CD4-positive, CD25-positive, alpha-beta regulatory T cell (primary cell): ENCODE data around the gene SKIC3. TPM values are rescaled to one million over a fixed set of nuclear protein-coding genes. Genes with fewer than 3 reads are reported as not detected.

Experiments used
- ATAC-seq, 2 donors: fragments of 150-1000 bp; cut with Tn5 transposase; one replicate each; pipeline ENCODE4 v1.10.0; 2021; ENCODE audit warnings: low read depth in 2 of 2, moderate number of reproducible peaks in 2 of 2, moderate library complexity in 1 of 2
- DNase-seq, 3 donors: peaks; one replicate each; pipeline versions ENCODE4 v3.0.0 to v3.0.0-alpha.2; 2012 to 2022; ENCODE audit warnings: mixed read lengths in 1 of 3
- H3K27ac ChIP-seq: one replicate; pipeline ENCODE4 v1.7.0; 2013; ENCODE audit warnings: mild to moderate bottlenecking, low read length; ENCODE audit not compliant: insufficient read depth, poor library complexity, severe bottlenecking
- H3K27me3 ChIP-seq: one replicate; pipeline ENCODE4 v1.7.0; 2013; ENCODE audit warnings: low read length; ENCODE audit not compliant: control insufficient read depth, insufficient read depth
- H3K36me3 ChIP-seq: one replicate; pipeline ENCODE4 v1.7.0; 2013; ENCODE audit warnings: mild to moderate bottlenecking, low read length, moderate library complexity; ENCODE audit not compliant: control insufficient read depth, insufficient read depth
- H3K4me1 ChIP-seq: 2 replicates; pipeline ENCODE4 v1.7.0; 2013; ENCODE audit warnings: mild to moderate bottlenecking, low read length; ENCODE audit not compliant: insufficient read depth, control insufficient read depth, poor library complexity, severe bottlenecking
- H3K4me3 ChIP-seq: one replicate; pipeline ENCODE4 v1.7.0; 2013; ENCODE audit warnings: low read depth, mild to moderate bottlenecking, low read length, moderate library complexity
- H3K9me3 ChIP-seq, 2 experiments: 1 replicate in 1 of 2; 2 replicates in 1 of 2; pipeline ENCODE4 v1.7.0; 2013; ENCODE audit warnings: low read length in 2 of 2, mild to moderate bottlenecking in 1 of 2, moderate library complexity in 1 of 2; ENCODE audit not compliant: control insufficient read depth in 2 of 2
- H3K27ac Mint-ChIP-seq, 3 donors: one replicate each; pipeline ENCODE4 v1.8.0; 2020 to 2022; ENCODE audit warnings: mild to moderate bottlenecking in 3 of 3, mixed read lengths in 3 of 3, moderate library complexity in 2 of 3
- H3K27me3 Mint-ChIP-seq: one replicate; pipeline ENCODE4 v1.8.0; 2022; ENCODE audit warnings: mild to moderate bottlenecking, mixed read lengths
- H3K36me3 Mint-ChIP-seq: one replicate; pipeline ENCODE4 v1.8.0; 2020; ENCODE audit warnings: mixed read lengths
- H3K4me1 Mint-ChIP-seq, 4 donors: one replicate each; pipeline ENCODE4 v1.8.0; 2020 to 2022; ENCODE audit warnings: mixed read lengths in 4 of 4, mild to moderate bottlenecking in 1 of 4
- H3K4me3 Mint-ChIP-seq, 4 donors: one replicate each; pipeline ENCODE4 v1.8.0; 2020 to 2022; ENCODE audit warnings: mild to moderate bottlenecking in 4 of 4, mixed read lengths in 4 of 4, moderate library complexity in 3 of 4
- H3K9me3 Mint-ChIP-seq, 7 donors: one replicate each; pipeline ENCODE4 v1.8.0; 2020 to 2022; ENCODE audit warnings: mixed read lengths in 7 of 7, mild to moderate bottlenecking in 3 of 7, moderate library complexity in 2 of 7
- polyA plus RNA-seq, 4 donors: library from polyadenylated mRNA; unstranded; fragments of 300-500 nt; fragmentation: Illumina TruSeq; gene quantifications; one replicate each; pipeline ENCODE4 v1.2.3, GENCODE V29; 2021
- total RNA-seq: library from RNA; stranded (reverse); gene quantifications from one replicate; pipeline ENCODE4 v1.2.3, GENCODE V29; 2022

The SKIC3 gene
- total and polyA plus RNA-seq, 5 donors from 2014 or later = 30.0 to 67.1 (median 35.1) TPM

DNA sequence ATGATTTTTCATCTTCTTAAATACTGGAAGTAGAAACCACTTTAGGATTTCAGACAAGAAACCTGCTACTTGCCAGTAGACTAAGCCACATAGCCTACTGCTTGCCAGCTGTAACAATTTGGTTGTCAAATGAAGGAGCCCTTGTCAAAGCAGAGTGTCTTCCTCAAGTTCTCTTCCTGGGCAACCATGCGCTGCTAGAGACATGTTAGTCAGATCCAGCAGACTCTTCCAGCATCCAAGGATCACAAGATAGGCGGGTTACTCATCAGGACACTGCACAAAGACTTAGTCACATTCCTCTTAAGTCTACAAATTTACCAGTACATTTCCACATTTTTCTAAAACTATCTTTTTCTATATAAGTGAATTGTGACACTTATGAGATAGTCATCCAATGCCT is 24.4 kb downstream of the SKIC3 start:
- H3K36me3 Mint-ChIP-seq = peaks cover 67% of the 10 kb centered on the region
- no peaks in the 10 kb centered on the region for H3K9me3 Mint-ChIP-seq
- ATAC-seq (no peak), DNase-seq (no peak)
- peaks cover 2 to 22% (median 10%) of the 10 kb centered on the region in 4 donors for H3K4me1 Mint-ChIP-seq
- Histone ChIP-seq H3K9me3 (no peaks in the 10 kb centered on the region), H3K4me3 (no peak overlapping the region), H3K27me3 (no peaks in the 10 kb centered on the region), H3K27ac (no peak overlapping the region), H3K4me1 (no peaks in the 10 kb centered on the region), H3K36me3 (peaks cover 62% of the 10 kb centered on the region)
- no peak overlapping the region for H3K4me3 Mint-ChIP-seq
- no peaks in the 10 kb centered on the region for H3K27me3 Mint-ChIP-seq
- H3K27ac Mint-ChIP-seq = no peak overlapping the region

DNA sequence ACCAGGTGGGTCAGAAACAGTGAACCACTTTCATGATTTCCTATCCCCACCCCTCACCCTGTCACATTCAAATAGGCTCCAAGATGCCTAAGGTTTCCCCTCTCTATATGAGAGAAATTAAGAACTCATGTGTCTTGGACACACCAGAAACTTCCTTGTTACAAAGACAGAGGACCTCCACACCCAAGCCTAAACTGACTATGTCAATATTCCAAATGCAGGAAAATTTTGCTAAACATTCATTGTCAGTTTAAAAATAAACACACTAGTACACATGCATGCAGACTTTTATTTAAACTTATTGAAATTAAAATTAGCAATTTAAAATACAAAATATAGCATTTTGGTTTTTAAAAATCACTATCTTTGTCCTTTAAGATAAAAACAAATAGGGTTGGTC is 26.2 kb downstream of the SKIC3 start:
- ATAC-seq (no peak), DNase-seq (no peak)
- Histone ChIP-seq H3K4me3 (no peak overlapping the region), H3K27ac (no peak overlapping the region), H3K9me3 (no peaks in the 10 kb centered on the region), H3K27me3 (no peaks in the 10 kb centered on the region), H3K36me3 (peaks cover 65% of the 10 kb centered on the region), H3K4me1 (no peaks in the 10 kb centered on the region)
- no peak overlapping the region for H3K4me3 Mint-ChIP-seq
- H3K27me3 Mint-ChIP-seq = no peaks in the 10 kb centered on the region
- peaks cover 55% of the 10 kb centered on the region for H3K36me3 Mint-ChIP-seq
- peak overlapping the region in 1 of 3 donors; percentile 46 for H3K27ac Mint-ChIP-seq
- no peaks in the 10 kb centered on the region for H3K9me3 Mint-ChIP-seq
- H3K4me1 Mint-ChIP-seq = peaks cover under 1 to 14% (median 4%) of the 10 kb centered on the region in 4 donors

DNA sequence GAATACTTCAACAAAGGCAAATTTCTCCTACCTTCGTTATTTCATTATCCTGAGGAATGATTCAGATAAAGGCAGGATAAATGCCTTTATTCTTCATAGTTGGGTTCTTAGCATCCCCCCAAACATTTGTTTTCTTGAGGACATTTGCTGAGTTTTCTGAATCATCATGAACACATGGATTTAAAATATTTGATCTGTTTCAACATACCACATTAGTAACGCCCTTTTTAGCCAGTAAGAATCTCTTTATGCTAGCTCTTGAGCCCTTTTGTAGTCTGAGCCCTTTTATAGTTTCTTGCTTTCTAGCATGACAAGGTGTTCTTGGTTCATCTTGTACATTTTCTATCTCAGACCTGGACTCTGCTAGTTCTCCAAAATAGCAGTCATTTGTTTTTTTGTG is 27.9 kb downstream of the SKIC3 start:
- no peak for ATAC-seq
- Histone ChIP-seq H3K36me3 (peaks cover 71% of the 10 kb centered on the region), H3K9me3 (no peaks in the 10 kb centered on the region), H3K4me3 (no peak overlapping the region), H3K4me1 (no peaks in the 10 kb centered on the region), H3K27me3 (no peaks in the 10 kb centered on the region), H3K27ac (no peak overlapping the region)
- Mint-ChIP-seq H3K27ac (no peak overlapping the region), H3K4me1 (peaks cover 0 to 14% (median 2%) of the 10 kb centered on the region in 4 donors), H3K36me3 (peaks cover 58% of the 10 kb centered on the region), H3K27me3 (no peaks in the 10 kb centered on the region), H3K4me3 (no peak overlapping the region), H3K9me3 (no peaks in the 10 kb centered on the region)
- DNase-seq = no peak

DNA sequence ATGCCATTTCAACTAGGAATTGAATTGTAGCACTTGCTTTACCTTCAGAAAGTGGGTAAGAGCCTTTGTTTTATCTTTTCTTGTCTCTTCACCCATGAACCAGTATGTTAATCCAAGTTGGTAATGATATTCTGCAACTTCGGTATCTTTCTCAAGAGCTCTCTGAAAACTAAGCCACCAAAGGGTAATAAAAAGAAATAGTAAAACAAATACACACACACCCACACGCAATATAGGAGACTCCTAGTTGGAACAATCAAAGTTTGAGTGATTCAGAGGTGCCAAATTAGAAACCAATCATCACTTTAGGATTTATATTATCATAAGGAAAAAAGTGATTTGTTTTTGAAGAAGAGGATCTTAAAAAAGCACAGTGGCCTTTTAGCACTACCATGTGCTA is 30.4 kb downstream of the SKIC3 start:
- Histone ChIP-seq H3K27ac (no peak overlapping the region), H3K9me3 (no peaks in the 10 kb centered on the region), H3K4me1 (no peaks in the 10 kb centered on the region), H3K4me3 (no peak overlapping the region), H3K36me3 (peaks cover 76% of the 10 kb centered on the region), H3K27me3 (no peaks in the 10 kb centered on the region)
- Mint-ChIP-seq H3K4me1 (peaks cover 0 to 14% (median 2%) of the 10 kb centered on the region in 4 donors), H3K27ac (no peak overlapping the region), H3K36me3 (peaks cover 60% of the 10 kb centered on the region), H3K27me3 (no peaks in the 10 kb centered on the region), H3K9me3 (no peaks in the 10 kb centered on the region), H3K4me3 (no peak overlapping the region)
- ATAC-seq (no peak), DNase-seq (no peak)

DNA sequence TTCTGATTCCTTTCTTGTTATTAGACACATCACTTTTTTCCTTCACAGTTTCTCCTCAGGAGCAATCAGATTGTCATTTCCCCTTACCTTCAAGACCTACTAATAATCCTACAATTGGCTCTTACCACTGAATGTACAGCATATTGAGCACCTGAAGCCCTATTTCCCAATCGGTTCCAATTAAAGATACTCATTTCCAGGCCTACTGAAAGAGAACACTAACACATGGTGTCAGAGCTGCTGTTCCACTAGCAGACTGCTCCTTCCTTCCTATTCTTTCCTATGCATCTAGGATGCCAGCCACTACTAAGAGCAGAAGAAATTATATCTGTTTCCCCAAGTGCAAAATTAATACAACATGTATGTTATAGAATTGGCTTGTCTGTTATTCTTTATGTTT is 34.6 kb downstream of the SKIC3 start:
- ATAC-seq (no peak), DNase-seq (no peak)
- Mint-ChIP-seq H3K27me3 (no peaks in the 10 kb centered on the region), H3K4me1 (peaks cover 0 to 7% (median 2%) of the 10 kb centered on the region in 4 donors), H3K27ac (no peak overlapping the region), H3K36me3 (peaks cover 51% of the 10 kb centered on the region), H3K4me3 (no peak overlapping the region), H3K9me3 (peaks cover 0 to 3% (median 0%) of the 10 kb centered on the region in 7 donors)
- H3K36me3 ChIP-seq = peaks cover 70% of the 10 kb centered on the region
- H3K4me1 ChIP-seq = no peaks in the 10 kb centered on the region
- H3K4me3 ChIP-seq = no peak overlapping the region
- H3K27me3 ChIP-seq = no peaks in the 10 kb centered on the region
- H3K9me3 ChIP-seq = no peaks in the 10 kb centered on the region
- no peak overlapping the region for H3K27ac ChIP-seq

DNA sequence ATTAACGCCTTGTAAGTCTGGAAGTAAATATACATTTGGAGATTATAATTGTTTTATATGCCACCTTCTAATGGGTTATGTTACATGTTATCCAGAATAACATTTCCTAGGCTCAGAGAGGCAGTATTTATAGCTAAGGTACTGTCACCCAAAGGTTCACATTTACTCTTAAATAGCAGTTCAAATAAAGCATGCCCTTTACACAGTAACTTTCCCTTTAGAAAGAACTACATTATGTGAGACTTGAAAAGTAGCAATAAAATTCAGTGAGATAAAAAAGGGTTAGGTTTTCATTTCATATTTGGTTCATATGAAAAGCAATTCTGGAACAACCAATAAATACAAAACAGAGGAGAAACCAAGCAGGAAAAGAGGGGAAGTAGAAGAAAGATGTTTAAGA is 35.1 kb downstream of the SKIC3 start:
- no peak overlapping the region for H3K4me3 ChIP-seq
- H3K36me3 ChIP-seq = peaks cover 71% of the 10 kb centered on the region
- H3K4me3 Mint-ChIP-seq = no peak overlapping the region
- H3K4me1 Mint-ChIP-seq = peaks cover 0 to 7% (median 2%) of the 10 kb centered on the region in 4 donors
- no peak overlapping the region for H3K27ac Mint-ChIP-seq
- H3K27ac ChIP-seq = no peak overlapping the region
- H3K4me1 ChIP-seq = no peaks in the 10 kb centered on the region
- peaks cover 0 to 3% (median 0%) of the 10 kb centered on the region in 7 donors for H3K9me3 Mint-ChIP-seq
- H3K36me3 Mint-ChIP-seq = peaks cover 55% of the 10 kb centered on the region
- ATAC-seq = no peak
- H3K9me3 ChIP-seq = no peaks in the 10 kb centered on the region
- no peaks in the 10 kb centered on the region for H3K27me3 Mint-ChIP-seq
- DNase-seq = no peak
- no peaks in the 10 kb centered on the region for H3K27me3 ChIP-seq

DNA sequence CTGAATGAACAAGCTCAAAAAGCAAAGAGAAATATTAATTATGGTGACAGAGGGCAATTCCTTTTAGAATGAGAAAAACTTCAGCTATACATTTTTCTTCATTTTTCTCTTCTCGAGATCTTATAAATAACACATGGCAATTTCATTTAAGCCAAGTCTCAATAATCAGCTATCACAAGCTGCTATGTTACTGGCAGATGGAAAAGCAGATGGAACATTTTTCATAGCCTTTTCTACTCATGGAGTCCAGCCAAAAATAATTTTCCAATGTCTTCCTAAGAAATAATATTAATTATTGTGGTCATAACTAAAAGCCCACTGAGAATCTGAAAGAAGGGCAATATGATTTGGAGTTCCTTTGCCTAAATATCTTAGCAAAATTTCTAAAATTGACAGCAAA is 35.6 kb downstream of the SKIC3 start:
- Mint-ChIP-seq H3K9me3 (peaks cover 0 to 3% (median 0%) of the 10 kb centered on the region in 7 donors), H3K27me3 (no peaks in the 10 kb centered on the region), H3K4me1 (peaks cover 0 to 7% (median 2%) of the 10 kb centered on the region in 4 donors), H3K4me3 (no peak overlapping the region), H3K36me3 (peaks cover 56% of the 10 kb centered on the region), H3K27ac (no peak overlapping the region)
- Histone ChIP-seq H3K27ac (no peak overlapping the region), H3K9me3 (no peaks in the 10 kb centered on the region), H3K36me3 (peaks cover 72% of the 10 kb centered on the region), H3K4me1 (no peaks in the 10 kb centered on the region), H3K27me3 (no peaks in the 10 kb centered on the region), H3K4me3 (no peak overlapping the region)
- DNase-seq (no peak), ATAC-seq (no peak)

DNA sequence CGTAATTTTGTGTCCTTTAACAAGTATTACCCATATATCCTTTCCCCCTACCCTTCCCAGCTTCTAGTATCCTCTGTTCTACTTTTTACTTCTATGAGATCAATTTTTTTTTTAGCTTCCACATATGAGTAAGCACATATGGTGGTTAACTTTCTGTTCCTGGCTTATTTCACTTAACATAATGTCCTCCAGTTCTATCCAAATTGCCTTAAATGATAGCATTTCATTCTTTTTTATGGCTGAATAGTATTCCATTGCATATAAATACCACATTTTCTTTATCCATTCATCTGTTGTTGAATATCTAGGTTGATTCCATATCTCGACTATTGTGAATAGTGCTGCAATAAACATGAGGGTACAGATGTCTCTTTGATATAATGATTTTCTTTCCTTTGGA is 36.4 kb downstream of the SKIC3 start:
- Histone ChIP-seq H3K9me3 (no peaks in the 10 kb centered on the region), H3K27me3 (no peaks in the 10 kb centered on the region), H3K4me1 (no peaks in the 10 kb centered on the region), H3K27ac (no peak overlapping the region), H3K36me3 (peaks cover 74% of the 10 kb centered on the region), H3K4me3 (no peak overlapping the region)
- no peaks in the 10 kb centered on the region for H3K27me3 Mint-ChIP-seq
- no peak overlapping the region for H3K27ac Mint-ChIP-seq
- H3K4me3 Mint-ChIP-seq = no peak overlapping the region
- peaks cover 0 to 3% (median 0%) of the 10 kb centered on the region in 7 donors for H3K9me3 Mint-ChIP-seq
- H3K4me1 Mint-ChIP-seq = peaks cover 0 to 7% (median 2%) of the 10 kb centered on the region in 4 donors
- DNase-seq (no peak), ATAC-seq (no peak)
- H3K36me3 Mint-ChIP-seq = peaks cover 60% of the 10 kb centered on the region
